HTERT RPE-1 (cell line): Measurements from ENCODE around the gene IFRD2.
"Not testable (repeated sequence)": the region's sequence is repeated elsewhere in the genome, so short reads cannot be mapped to it uniquely, and the experiment has no call there.

ENCODE experiments used
- in situ Hi-C: fragments of 300-500 bp; cut with MboI; formaldehyde crosslinking; loops from 4 replicates; pipeline ENCODE4 v1.14.3; 2020; ENCODE audit warnings: low sequenced_read_pairs

Gene IFRD2

DNA sequence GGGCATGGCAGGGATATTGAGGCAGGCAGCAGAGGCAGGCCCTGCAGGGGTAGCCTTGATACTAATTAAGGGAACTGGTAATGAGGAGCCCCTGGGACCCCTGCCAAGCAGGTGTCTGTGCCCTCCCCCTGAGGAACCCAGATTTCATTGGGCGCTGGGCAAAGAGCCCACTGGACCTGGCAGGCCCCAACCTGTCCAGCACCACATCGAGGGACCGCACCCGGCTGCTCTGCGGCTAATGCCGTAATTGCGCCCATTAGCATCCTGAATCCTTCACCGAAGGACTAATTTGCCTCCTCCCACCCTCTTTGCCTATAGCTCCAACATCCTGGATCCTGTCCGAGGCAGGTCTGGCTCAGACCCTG, 37.0 kb downstream of the IFRD2 start:
- in situ Hi-C loops, result no loop called here

DNA sequence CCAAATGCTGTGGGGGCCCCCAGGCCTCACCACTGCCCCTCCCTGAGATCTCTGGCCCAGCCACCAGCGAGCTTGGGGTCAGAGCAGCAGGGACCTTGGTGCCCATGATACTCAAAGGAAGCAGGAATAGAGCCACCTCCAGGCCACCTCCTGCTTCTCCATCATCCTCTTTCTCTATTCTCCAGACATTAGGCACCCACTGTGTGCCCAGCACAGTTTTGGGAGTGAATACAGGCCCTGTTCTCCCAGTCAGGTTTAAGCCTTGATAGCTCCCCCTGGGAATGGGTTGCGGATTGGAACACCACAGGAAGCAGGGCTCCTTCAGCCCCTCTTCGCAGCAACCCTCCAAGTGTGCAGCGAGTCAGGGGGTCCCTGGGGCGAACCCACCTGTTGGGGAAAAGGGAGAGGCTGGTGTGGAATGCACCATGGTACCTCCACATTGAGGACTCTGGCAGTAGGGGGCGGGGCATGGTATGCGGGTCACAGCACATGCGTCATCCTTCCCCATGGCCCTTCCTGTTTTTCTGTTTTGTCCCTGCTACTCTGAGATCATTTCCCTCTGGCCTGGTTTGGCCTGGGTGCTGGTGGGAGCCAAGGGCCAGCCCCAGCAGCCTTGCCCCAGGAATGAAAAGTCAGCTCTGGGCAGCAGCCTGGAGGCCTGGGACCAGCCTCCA, 37.5 kb downstream of the IFRD2 start:
- in situ Hi-C loops, result no loop called here

DNA sequence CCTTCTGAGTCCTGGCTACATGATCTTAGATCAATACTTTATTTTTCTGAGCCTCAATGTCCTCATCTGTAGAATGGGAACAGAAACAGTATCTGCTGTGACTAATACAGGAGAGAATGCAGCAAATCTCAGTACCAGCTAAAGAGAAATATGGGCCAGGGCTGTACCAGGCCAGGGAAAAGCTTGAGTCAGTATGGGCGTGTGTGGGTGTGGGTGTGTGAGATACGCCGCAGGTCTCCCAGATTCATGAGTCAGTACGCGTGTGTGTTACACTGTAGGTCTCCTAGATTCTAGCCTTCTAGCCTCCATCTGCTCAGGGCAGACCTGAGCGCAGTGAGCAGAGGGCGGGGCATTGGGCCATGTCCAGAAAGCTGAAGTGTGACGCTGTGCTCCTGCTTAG, 41.0 kb downstream of the IFRD2 start:
- in situ Hi-C loops, result no loop called here

DNA sequence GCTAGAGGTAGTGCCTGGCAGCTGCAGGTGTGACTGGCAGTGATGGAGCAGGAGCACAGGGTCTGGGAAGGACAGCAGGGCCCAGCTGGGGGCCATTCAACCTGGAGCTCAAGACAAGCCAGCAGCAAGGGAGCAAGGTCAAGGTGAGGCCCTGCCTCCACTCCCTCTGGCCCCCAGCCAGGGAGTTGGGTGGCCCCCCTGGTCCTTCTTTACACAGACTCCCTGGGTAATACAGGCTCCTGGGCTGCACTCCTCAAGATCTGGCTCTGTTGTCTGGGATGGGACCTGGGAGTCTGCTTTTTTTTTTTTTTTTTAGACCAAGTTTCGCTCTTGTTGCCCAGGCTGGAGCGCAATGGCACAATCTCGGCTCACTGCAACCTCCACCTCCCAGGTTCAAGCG, 41.7 kb downstream of the IFRD2 start:
- in situ Hi-C loops, result no loop called here

DNA sequence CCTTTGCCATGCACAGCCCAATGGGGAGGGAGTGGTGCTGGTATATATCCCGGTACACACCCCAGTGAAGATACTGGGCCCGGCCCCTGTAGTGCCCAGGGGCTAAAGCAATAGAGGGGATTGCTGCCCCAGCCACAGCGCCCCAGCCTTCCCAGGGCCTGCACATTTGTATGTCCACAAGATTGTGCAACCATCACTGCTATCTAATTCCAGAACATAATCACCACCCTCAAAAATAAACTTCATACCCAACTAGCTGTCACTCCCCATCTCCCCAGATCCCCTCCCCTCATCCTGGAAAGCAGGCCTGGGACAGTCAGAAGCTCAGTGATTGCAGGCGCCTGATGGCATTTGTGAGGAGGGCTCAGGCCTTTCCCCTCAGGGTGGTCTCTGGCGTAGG, 42.8 kb downstream of the IFRD2 start:
- in situ Hi-C loops, result no loop called here

DNA sequence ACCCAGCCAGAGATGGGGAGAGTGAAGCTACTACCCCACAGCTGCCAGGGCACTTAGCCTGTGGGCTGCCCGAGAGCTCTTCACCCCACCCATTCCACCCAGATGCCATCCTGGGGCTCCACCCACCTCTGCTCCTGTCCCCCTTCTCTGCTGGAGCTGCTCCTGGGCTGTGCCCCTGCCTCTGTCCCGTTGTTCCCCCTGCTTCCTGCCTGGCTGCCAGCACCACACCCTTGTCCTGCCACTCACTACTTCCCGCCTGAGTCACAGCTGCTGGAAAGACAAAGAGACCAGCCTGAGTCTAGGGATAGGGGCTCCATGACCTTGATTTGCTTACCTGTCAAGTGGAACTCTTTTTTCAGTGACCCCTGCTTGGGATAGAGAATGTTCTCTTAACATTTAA, 43.8 kb downstream of the IFRD2 start:
- in situ Hi-C loops, result no loop called here

DNA sequence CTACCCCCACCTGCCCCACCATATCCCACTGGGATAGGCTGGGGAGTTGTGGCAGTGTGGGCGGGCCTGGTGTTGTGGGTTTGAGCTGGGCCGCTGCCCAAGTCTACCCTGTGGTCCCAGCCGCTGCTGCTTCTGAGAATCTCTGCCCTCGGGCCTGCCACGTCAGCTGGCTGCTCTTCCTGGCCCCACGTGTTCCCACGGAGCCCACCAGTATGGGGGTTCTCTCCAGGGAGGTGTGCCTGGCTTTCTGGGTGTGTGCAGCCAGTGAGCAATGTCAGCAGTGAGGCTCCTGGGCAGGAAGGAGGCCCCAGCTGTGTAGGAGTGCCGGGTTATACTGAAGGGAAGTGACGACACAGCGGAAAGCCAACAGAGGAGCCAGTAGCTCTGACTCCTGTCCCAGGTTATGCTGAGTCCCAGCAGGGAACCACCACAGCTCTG, 45.7 kb downstream of the IFRD2 start:
- in situ Hi-C loops, result no loop called here

DNA sequence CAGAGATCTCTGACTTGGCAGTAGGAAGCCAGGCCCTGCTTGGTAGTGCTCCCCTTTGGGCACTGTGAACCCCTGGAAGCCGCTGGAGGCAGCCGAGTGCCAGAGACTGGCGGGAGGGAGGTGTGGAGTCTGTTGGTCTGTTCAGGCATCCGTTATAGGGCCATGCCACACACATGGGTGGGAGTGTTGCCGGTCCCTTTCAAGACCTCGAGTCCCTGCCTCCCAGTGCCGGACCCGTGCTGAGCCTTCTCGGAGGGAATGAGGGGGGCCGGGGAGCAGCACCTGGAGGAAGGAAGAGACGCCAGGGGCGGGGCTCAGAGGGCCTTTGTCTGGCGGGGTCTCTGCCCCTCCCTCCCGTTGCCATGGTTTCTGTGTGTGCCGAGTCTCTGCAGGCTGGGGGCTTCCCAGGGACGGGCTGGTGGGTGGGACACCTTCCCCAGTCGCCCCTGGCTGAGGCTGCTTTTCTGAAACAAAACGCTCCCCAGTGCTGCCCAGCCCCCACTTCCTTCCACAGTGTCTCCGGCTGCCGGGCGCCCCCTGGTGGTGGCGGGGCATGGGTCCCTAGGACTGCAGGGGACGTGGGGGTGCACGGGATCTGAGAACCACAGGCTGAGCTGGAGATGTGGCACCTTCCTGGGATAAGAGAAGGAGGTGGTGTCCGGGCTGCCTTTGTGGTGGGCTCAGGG, 46.3 kb downstream of the IFRD2 start:
- in situ Hi-C loops, result no loop called here

DNA sequence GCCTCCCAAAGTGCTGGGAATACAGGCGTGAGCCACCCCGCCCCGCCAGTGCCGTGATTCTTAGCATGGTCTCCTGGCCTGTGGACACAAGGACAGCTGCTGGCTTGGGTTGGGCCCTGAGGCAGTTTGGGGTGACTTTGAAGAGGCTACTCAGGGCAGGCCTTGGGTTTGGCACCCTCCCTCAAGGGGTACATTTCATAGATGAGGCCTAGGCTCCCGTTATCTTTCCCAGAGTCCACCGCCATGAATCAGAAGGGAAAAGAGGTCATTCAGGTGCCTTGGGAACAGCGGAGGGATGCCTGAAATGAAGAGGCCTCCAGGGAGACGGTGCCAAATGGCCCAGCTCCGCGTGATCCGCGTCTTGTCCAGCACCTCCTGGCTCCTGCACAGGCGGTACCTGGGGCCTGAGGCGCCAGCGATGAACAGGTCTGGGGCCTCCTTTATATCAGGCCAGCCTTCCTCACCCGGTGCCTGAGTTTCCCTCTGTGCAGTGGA, 46.9 kb downstream of the IFRD2 start:
- in situ Hi-C loops, result no loop called here

DNA sequence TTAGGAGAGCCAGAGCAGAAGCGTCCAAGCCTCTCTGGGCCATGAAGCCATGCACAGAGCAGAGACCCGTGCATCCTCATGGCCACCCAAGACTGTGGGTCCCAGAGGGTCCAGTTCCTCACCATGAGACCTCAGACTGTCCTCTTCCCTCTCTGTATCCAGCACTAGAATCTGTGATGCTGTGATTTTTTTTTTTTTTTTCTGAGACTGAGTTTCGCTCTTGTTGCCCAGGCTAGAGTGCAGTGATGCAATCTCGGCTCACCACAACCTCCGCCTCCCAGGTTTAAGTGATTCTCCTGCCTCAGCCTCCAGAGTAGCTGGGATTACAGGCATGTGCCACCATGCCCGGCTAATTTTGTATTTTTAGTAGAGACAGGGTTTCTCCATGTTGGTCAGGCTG, 47.4 kb downstream of the IFRD2 start:
- in situ Hi-C loops, result not testable (repeated sequence)

DNA sequence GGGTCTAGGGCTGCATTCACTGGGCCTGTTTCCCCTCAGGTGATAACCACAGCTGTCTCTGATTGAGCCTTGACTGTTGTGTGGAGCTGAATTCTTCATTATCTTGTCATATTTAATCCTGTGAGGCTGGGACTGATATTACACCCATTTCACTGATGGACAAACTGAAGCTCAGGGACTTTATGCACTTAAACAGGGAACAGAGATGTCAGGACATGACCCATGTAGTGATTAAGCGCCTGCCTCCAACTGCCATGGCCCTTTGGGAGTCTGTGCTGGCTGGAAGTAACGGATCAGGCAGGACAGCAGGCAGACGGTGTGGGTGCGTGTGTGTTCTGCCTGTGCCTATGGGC, 48.7 kb downstream of the IFRD2 start:
- in situ Hi-C loops, result no loop called here

DNA sequence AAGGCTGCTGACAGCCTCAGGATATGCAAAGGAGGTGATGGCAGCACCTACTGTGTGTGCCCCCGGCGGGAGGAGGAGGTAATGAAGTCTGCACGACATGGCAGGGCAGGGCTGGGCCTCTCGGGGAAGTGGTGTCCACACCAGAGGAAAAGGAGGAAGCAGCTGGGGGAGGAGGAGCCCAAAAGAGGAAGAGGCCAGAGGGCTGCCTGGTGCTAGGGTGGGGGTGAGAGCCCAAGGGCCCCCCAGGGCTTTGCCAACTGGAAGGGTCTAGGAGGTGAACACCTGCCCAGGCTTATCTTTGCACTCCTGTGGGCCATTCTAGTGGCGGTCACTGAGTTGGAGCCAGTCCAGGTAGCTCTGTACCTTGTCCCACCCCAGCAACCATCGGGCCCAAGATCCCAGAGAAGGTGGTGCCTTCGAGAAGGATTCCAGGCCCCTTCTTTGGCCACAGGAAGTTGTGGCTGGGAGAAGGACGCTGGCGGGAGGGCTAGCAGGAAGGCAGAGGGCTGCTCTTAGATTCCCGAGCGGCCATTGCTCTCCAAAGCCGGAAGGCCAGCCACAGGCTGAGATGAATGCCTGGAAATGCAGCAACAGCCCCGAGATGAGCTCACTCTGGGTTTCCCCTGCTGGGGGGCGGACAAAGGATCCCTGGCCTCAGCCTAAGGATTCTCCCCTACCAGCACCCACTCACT, 49.2 kb downstream of the IFRD2 start:
- in situ Hi-C loops, result no loop called here

DNA sequence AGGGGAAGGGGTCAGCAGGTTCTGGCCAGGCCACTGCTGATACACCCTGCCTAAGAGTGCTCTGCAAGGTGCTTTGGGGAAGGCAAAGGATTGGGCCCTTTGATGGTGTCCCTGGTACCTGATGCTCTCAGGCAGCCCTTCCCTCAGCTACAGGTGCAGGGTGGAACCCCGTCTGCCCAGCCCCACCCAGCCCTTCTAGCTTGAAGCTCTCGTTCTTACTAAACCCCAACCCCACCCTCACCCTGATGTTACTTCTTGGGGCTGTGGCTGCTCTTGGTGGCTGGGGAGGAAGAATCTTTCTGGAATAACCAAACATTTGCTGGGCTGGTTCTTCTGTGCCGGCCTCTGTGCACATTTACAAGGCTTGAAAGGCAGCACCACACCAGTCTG, 49.9 kb downstream of the IFRD2 start:
- in situ Hi-C loops, result no loop called here

DNA sequence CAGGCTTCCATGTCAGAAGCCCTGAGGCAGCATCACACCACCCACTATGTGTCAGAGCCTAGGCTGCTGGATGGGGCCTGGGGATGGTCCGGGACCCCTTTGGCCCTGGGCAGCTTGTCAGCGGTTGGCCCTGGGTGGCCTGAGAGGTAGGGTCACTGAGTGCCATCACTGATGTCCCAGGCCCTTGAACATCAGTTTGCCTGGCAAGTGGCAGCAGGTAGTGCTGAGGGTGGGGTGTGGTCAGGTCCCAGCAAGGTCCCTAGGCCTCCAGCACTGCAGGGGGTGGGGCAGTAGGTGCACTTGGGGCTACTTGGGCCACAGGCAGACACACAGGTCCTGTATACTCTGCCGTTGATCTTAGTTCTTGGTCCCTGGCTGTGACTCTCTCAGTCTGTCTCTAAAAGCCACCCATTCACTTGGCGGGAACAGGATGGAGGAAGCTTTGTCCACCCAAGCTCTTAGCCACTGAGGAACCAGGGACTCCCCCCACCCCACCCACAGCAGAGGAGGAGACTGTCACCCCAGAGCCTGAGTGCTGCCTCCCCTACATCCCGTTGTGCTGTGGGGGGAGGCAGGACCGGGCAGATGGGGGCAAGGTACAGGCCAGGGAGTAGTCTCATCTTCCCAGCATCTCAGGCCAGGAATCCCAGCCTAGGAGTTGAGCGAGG, 50.4 kb downstream of the IFRD2 start:
- in situ Hi-C loops, result no loop called here

DNA sequence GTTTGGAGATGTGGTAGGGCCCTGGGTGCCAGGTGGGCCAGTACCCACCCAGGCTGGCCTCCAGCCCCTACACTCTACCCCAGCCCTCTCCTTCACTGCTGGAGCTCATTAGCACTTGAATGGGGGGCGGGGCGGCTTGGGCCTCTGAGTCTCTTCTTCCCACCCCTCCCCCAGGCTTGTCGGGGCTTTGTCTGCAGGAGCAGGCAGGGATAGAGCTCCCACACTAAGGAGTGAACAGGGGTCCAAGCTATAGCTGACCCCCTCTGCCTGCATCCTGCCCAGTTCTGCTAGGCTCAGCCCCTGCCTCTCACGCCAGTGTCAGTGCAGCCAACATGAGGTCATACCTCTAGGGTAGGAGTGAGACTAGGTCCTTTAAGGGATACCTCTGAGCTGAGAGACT, 51.1 kb downstream of the IFRD2 start:
- in situ Hi-C loops, result no loop called here

DNA sequence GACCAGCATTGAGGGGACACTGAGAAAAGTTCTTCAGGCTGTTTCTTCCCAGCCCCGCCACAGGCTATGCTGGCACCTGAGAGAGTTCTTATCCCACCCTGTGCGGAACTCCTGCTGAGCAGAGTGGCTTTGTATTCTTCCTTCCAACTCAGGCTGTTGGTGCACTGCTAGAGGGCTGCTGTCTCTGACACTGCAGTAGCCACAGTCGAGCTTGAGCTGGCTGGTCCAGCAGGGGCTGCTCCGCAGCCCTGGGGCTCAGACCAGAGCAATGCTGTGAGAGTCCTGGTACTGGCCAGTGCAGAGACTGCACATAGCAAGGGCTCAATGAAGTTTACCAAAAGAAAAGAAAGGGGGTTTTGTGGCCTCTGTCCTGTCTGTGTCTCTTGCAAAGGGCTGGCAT, 52.6 kb downstream of the IFRD2 start:
- in situ Hi-C loops, result no loop called here

DNA sequence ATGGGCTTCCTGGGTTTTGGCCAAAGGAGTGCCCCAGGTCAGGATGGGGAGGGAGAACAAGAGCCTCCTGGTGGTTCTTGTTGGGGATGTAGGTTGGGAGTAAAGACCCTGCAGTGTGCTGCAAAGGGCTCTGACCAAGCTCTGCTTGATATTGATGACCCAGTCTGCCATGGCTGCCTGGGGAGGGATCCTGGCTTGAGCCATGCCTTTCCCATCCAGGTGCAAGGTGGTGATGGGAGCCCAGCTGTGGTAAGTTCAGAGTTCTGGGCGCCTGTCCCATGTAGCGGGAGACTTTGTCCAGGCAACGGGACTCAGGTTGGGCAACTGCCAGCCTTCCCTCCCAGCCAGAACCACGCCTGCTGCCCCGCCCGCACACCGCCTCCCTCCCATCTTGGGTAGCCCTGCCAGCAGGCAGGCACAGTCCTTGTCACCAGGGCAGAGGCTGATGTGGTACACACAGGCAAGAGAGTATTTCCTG, 53.6 kb downstream of the IFRD2 start:
- in situ Hi-C loops, result no loop called here

DNA sequence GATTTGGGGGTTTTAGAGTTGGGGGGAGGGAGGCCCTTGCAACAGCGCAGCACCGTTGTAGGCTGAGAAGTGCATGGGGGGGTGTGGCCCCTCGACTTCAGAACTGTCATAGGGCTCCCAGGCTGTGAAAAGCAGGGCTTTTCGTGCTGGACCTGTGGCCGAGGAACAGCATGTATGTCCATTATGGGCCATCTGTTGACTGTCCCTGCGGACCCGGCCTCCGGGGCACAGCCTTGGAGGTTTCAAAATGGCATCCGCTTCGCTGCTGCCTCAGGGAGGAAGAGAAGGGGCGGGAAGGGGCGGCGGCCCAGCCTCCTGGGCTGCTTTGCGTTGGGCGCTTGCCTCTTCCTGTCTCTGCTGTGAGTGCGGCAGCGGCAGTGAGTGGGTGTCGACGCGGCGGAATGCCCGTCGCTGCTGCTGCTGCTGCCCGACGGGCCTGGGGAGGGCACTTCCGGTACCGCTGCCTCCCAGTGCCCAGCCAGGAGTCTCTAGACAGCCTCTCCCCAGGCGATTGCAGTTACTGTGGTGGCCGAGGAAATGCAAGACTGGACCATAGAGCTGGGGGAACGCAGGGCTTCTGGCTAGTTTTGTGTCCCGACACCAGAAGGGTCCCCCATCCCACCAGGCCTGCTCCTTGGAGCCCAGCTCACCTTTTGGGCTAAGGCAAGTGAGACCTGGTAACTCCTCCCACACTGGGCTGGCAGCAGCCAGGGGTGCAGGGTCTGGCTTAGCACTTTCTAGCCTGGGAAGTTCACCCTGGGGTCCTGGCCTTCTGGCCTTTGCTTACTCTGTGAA, 54.3 kb downstream of the IFRD2 start:
- in situ Hi-C loops, result no loop called here
